Activated T-helper 1 cell treated with Interleukin-2 at 50 U/mL for 16 hours (primary cell): ENCODE results near the gene DNAH3.
"Not testable (repeated sequence)": the region's sequence is repeated elsewhere in the genome, so short reads cannot be mapped to it uniquely, and the experiment has no call there.

Source experiments
- DNase-seq: peaks from one replicate; pipeline ENCODE4 v3.0.0-alpha.2; 2020; ENCODE audit warnings: low read depth

Gene DNAH3

GRCh38 chr16:20939611-20940010, 211.0 kb downstream of the DNAH3 start:
- no peak for DNase-seq

GRCh38 chr16:20938426-20938825, 212.2 kb downstream of the DNAH3 start:
- no peak for DNase-seq

- no peak for DNase-seq
Measured at GRCh38 chr16:20937736-20938135, 212.9 kb downstream of the DNAH3 start.

GRCh38 chr16:20933589-20933988, 217.1 kb downstream of the DNAH3 start:
- DNase-seq: no peak

GRCh38 chr16:20931066-20931600, 219.5 kb downstream of the DNAH3 start:
- no peak for DNase-seq

GRCh38 chr16:20930365-20930690, 220.3 kb downstream of the DNAH3 start:
- DNase-seq: no peak

GRCh38 chr16:20929676-20930364, 220.8 kb downstream of the DNAH3 start:
- DNase-seq: not testable (repeated sequence)

- no peak for DNase-seq
Measured at GRCh38 chr16:20928774-20929411, 221.8 kb downstream of the DNAH3 start.

GRCh38 chr16:20925751-20926150, 224.9 kb downstream of the DNAH3 start:
- no peak for DNase-seq

- no peak for DNase-seq
Measured at GRCh38 chr16:20923876-20924275, 226.8 kb downstream of the DNAH3 start.

- no peak for DNase-seq
Measured at GRCh38 chr16:20920799-20921198, 229.8 kb downstream of the DNAH3 start.

- no peak for DNase-seq
Measured at GRCh38 chr16:20920091-20920490, 230.6 kb downstream of the DNAH3 start.

- DNase-seq: no peak
Measured at GRCh38 chr16:20918486-20919239, 232.0 kb downstream of the DNAH3 start.

- DNase-seq: no peak
Measured at GRCh38 chr16:20916942-20917341, 233.7 kb downstream of the DNAH3 start.

GRCh38 chr16:20916289-20916688, 234.4 kb downstream of the DNAH3 start:
- DNase-seq: no peak

- no peak for DNase-seq
Measured at GRCh38 chr16:20911361-20911760, 239.3 kb downstream of the DNAH3 start.

GRCh38 chr16:20910781-20911321, 239.8 kb downstream of the DNAH3 start:
- DNase-seq: no peak

GRCh38 chr16:20906341-20907255, 244.0 kb downstream of the DNAH3 start:
- DNase-seq: no peak

GRCh38 chr16:20905576-20905975, 245.1 kb downstream of the DNAH3 start:
- DNase-seq: no peak

GRCh38 chr16:20904507-20905081, 246.1 kb downstream of the DNAH3 start:
- no peak for DNase-seq

GRCh38 chr16:20903899-20904506, 246.6 kb downstream of the DNAH3 start:
- no peak for DNase-seq
